Nucleus accumbens (tissue), 56 donors: ENCODE measurements around the gene STYK1.
"Not testable (repeated sequence)": the region's sequence is repeated elsewhere in the genome, so short reads cannot be mapped to it uniquely, and the experiment has no call there.

Experiments used
- DNase-seq, 56 donors: peaks; one replicate each; lab custom pipeline; 2025; lab: John Stamatoyannopoulos, UW

Gene STYK1

GRCh38 chr12:10624605-10625004, 49.2 kb downstream of the STYK1 start:
- DNase-seq, result no peak

DNA sequence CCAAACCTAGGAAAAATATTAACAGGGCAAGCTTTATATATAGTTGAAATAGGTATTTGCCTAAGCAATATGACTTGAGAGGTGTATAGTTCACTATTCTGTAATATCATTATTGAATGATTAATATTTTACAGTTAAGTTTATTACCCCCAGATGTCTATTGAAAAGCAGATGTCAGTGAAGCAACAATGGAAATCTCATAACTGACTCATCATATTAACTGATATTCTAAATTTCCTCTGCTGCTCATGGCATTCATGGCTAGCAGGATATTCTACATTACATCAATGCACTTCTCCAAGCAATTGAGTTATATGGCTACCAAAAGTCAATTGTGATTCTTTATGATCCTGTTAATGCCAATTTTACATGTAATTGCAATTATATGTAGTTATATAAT, 50.7 kb downstream of the STYK1 start:
- DNase-seq, result no peak

DNA sequence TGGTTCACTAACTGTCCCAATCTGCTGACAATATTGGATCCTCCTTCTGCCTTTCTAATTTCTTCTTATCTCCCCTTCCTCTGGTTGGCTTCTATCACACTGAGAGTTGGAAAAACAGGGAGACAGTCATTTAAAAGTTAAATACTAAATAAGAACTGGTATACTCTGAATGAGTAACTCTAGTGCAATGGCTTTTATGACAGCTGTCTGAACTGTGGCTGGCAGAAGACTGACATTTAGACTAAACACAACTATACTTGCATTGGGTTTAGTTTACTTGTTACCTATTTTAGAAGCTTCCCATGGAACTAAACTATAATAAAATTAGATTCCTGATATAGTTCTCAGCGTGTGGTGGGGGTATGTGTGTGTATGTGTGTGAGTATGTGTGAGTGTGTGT, 52.6 kb downstream of the STYK1 start:
- no peak for DNase-seq

GRCh38 chr12:10620078-10620779, 53.6 kb downstream of the STYK1 start:
- no peak for DNase-seq

- no peak for DNase-seq
These were observed 55.4 kb downstream of the STYK1 start for GRCh38 chr12:10618338-10618987.

DNA sequence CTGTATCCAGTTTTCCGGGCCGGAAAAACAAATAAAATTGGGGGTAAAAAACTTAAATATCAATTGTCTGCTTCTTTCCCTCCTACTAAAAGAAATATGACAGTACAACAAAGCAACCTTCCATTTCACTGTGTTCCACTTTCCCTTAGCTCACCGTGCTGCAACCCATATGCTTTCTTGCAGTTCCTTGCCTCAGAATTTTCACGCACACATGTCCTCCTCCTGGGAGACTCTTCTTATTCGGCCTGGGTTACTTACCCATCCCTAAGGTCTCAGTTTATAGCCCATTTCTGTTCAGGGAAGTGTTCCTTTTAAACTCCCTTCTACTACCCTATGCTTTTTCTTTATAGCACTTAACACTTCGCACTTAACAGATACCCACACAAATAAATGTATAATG, 56.0 kb downstream of the STYK1 start:
- peak in 1 of 56 donors; percentile 3 for DNase-seq

GRCh38 chr12:10615532-10615931, 58.3 kb downstream of the STYK1 start:
- DNase-seq, result no peak

GRCh38 chr12:10614056-10614370, 59.8 kb downstream of the STYK1 start:
- DNase-seq, result peak in 1 of 56 donors; percentile 36

DNA sequence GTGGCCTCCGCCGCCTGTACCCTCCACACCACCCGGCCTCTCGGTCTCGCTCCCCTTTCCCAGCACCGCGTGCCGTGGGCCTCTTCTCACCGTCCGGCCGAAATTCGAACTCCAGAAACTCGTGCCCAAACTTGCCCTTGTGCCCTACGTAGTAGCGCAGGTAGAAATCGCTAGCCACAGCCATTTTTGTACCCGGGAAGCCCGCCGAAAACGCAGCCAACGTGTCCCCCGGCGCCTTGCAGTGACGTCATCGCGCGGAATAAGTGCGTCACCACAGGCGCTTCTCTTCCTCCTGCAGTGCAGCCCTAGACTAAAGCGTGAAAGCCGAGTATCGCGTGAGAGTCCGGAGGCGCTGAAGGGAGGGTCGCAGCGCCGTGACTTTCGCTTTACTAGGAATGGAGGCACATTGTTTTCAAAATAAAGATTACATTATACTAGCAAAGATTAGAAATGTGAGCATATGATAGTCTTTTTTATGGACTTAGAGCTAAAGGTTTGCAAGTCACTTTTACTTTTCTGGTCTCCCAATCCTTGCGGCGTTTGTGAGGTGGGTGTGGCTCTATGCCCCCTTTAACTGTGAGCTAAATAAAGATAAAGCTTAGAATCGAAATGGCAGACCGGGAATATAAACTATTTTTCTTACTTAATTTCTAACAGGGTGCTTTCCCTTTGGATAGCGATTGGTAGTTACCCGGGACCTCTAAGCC, 60.4 kb downstream of the STYK1 start, which contains the start of gene MAGOHB:
Gene MAGOHB (minus strand): TSS at position 261 of the 707 bp plus-strand sequence. CDS start 77 bp downstream, at position 184.
- DNase-seq, result peak; percentile 47 to 94 (median 86)

DNA sequence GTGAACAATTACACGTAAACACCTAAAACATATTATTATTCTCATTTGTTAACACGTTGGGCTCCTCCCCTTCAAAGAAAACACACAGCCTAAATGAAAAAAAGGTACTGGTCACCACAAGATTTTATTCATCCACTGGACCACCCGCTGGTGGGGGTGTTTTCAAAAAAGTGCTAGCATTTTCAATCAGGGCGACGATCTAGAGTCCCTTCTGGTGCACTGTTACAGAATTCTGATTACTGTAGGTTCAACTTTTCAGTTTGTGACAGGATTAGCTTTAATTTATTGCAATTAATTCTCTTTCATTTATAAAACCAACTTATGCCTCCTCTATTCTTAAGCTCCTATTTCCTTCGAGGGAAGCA, 60.9 kb downstream of the STYK1 start:
- DNase-seq, result peak in 1 of 56 donors; percentile 36

- no peak for DNase-seq
These were observed 61.7 kb downstream of the STYK1 start for GRCh38 chr12:10612110-10612509.

- not testable (repeated sequence) for DNase-seq
These were observed 62.6 kb downstream of the STYK1 start for GRCh38 chr12:10611258-10611657.

DNA sequence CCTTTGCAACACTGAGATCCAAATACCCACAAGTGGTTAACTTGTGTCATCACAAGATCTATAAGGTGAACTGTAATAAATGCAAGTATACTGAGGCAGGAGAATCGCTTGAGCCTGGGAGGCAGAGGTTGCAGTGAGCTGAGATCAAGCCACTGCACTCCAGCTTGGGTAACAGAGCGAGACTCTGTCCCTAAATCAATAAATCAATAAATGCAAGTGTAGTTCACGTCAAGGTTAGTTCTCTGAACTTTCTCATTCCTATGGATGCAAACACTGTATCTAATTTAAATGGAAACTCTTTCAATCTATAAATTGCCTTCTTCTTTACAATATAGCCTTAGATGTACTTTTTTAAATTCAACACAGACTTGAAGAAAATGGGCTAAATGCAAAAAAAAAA, 63.7 kb downstream of the STYK1 start:
- no peak for DNase-seq

GRCh38 chr12:10607885-10608458, 65.9 kb downstream of the STYK1 start:
- DNase-seq, result no peak

DNA sequence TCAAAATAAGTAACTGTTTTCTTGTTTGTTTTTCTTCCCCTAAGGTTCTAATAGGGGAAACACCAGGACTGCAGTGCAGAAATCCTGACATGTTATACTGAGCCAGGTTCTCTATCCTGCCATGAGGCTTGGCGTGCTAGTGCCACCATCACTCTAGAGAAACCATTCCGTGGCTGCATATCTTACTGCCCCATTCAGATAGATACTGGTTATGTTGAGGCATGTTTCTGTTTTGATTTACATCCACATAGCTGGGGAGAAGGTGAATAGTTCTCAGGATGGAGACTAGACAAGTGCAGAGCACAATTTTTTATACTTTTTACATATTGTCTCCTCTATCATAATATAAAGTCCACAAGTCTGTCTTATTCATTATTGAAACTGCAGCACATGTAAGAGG, 72.0 kb downstream of the STYK1 start:
- DNase-seq, result no peak

DNA sequence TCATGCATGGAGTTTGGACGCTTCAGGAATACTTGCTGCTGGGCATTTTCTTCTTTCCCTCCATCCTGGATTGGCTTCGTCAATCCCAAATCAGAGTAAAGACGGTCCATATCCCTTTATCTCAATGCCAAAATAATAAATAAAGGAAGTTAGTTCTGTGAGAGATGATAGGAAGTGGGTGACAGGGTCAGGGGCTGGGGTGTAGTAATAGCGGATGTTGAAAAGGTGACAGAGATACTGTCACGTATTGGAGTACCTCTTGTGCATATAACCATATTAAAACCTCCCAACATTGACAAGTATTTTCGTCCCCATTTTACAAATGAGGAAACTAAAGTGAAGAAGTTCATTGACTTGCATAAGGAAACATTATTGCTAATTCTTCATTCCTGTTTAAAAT, 72.9 kb downstream of the STYK1 start:
- DNase-seq, result no peak

DNA sequence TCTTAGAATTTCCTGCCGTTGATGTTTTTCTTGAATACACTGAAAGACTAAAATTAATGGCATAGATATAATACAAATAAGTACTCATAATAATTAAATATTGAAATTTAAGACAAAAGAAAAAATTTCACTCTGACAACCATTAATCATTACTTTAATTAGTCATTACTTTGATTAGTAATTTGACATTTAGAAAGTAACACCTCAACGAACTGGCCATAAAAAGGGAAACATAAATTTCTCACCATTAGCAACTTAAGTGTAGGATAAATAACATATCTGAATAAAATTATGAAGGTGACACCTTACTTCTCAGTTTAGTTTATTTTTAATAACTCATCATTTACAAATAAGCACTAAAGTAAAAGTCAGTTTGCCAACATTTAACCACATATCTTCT, 78.0 kb downstream of the STYK1 start:
- DNase-seq, result no peak

- no peak for DNase-seq
These were observed 82.9 kb downstream of the STYK1 start for GRCh38 chr12:10590966-10591365.

- DNase-seq, result no peak
These were observed 89.4 kb downstream of the STYK1 start for GRCh38 chr12:10584415-10584814.

DNA sequence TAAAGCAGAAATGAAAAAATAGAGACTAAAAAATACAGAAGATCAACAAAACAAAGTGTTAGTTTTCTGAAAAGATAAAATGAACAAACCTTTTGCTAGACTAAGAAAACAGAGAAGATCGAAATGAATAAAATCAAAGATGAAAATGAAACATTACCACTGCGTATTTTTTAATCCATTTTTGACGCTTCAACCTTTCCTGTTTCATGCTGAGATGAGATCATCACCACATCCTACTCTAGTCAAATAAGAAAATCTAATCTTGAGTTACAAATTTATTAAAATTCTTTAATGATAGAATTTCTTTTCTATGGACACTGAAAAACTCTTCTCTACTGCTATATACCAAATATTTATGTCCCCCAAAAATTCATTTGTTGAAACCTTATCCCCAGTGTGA, 91.1 kb downstream of the STYK1 start:
- no peak for DNase-seq

DNA sequence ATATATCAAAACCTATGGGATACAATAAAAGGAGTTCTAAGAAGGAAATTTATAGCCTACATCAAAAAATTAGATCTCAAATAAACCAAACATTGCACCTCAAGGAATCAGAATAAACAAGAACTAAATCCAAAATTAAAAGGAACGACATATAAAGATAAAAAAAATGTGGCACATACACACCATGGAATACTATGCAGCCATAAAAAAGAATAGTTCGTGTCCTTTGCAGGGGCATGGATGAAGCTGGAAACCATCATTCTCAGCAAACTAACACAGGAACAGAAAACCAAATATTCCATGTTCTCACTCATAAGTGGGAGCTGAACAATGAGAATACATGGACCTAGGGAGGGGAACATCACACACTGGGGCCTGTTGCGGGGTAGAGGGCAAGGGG, 91.7 kb downstream of the STYK1 start:
- DNase-seq, result not testable (repeated sequence)

GRCh38 chr12:10574307-10574706, 99.5 kb downstream of the STYK1 start:
- no peak for DNase-seq
